Skeletal muscle satellite cell (primary cell): Measurements from ENCODE around the gene INSM1.

Source experiments
- H3K27me3 ChIP-seq: 2 replicates; pipeline ENCODE4 v1.7.0; 2013; ENCODE audit warnings: low read length; ENCODE audit not compliant: control insufficient read depth, insufficient read depth
- H3K36me3 ChIP-seq: 2 replicates; pipeline ENCODE4 v1.7.0; 2013; ENCODE audit warnings: mild to moderate bottlenecking, control low read depth, low read length; ENCODE audit not compliant: insufficient read depth
- H3K4me1 ChIP-seq: 2 replicates; pipeline ENCODE4 v1.7.0; 2013; ENCODE audit warnings: low read length; ENCODE audit not compliant: control insufficient read depth, insufficient read depth
- H3K4me2 ChIP-seq: 2 replicates; pipeline ENCODE4 v1.7.0; 2013; ENCODE audit warnings: mild to moderate bottlenecking, low read length
- H3K4me3 ChIP-seq: 2 replicates; pipeline ENCODE4 v1.7.0; 2013; ENCODE audit warnings: low read length
- H3K9ac ChIP-seq: 2 replicates; pipeline ENCODE4 v1.7.0; 2013; ENCODE audit warnings: mild to moderate bottlenecking, low read depth, low read length, moderate library complexity
- H3K9me3 ChIP-seq: replicated peaks from 2 replicates; pipeline ENCODE4 v1.7.0; 2013; ENCODE audit warnings: mild to moderate bottlenecking, control low read depth, low read length

INSM1 gene

DNA sequence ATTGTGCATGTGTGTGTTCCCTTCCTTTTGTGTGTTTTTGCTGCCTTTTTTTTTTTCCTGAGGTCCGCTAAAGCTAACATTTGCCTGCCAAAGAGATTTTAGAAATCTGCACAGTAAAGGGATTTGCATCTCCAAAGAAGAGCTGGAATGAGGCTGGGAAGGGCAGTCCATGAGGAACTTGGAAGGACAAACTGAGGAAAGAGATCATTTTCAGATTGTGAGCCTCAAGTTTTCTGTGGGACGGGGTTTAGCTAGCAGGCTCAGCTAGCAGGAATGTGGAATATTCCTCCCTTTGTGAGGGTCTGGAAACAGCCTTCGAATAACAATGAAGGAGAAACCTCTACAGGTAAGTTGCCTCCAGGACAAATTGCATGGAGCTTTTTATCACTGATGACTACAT is 3.8 kb downstream of the INSM1 start:
- peaks cover 77% of the 10 kb centered on the region for H3K27me3 ChIP-seq

DNA sequence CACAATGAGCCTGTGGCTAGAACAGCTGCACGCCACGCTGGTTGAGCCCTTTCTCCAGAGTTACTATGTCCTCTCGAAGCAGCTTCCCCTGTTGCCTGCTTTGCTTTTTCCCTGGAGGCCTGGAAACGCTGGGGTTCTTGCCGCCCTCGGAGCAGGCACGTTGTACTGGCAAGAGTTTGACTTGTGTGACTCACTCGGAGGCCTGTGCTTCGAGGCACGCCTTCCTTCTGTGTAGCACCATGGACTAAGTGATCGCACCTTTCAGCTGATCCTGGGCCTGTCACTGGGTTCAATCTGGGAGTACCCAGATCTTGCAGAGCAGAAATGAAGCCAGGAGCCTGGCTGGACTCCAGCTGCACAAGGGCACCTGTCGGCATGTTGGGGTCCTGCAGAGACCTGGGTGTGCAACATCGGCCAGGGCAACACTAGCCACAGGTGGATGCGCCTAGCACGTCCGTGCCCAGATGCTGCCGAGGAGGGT is 5.2 kb downstream of the INSM1 start:
- Histone ChIP-seq H3K4me2 (peak overlapping the region; percentile 45), H3K36me3 (no peaks in the 10 kb centered on the region), H3K9ac (no peak overlapping the region), H3K27me3 (peaks cover 71% of the 10 kb centered on the region), H3K4me1 (peaks cover 7% of the 10 kb centered on the region), H3K4me3 (no peak overlapping the region), H3K9me3 (no peaks in the 10 kb centered on the region)

More for the DNA sequence above, 3.8 kb downstream of the INSM1 start:
- no peak overlapping the region for H3K4me2 ChIP-seq
- peaks cover 7% of the 10 kb centered on the region for H3K4me1 ChIP-seq
- no peaks in the 10 kb centered on the region for H3K9me3 ChIP-seq
- no peak overlapping the region for H3K9ac ChIP-seq
- H3K36me3 ChIP-seq = no peaks in the 10 kb centered on the region
- H3K4me3 ChIP-seq = no peak overlapping the region

DNA sequence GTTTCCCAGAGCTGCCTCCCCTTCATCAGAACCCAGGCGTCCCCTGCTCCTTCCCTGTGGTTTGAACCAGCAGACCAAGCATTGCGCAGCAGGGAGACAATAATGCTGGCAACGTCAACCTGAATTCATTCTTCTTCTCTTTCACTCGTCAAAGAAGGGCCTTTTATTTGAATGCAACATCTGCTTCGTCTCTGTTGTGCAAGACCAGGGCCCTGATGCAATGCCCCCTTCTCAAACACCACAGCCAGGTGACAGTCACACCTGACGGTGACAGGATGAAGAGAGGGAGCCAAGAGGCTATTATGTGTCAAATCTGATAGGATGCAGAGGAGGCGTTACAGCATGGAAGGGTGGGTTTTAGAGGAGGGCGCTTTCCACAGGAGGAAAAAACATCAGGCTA is 8.0 kb downstream of the INSM1 start:
- H3K4me3 ChIP-seq = no peak overlapping the region
- H3K27me3 ChIP-seq = peaks cover 51% of the 10 kb centered on the region

DNA sequence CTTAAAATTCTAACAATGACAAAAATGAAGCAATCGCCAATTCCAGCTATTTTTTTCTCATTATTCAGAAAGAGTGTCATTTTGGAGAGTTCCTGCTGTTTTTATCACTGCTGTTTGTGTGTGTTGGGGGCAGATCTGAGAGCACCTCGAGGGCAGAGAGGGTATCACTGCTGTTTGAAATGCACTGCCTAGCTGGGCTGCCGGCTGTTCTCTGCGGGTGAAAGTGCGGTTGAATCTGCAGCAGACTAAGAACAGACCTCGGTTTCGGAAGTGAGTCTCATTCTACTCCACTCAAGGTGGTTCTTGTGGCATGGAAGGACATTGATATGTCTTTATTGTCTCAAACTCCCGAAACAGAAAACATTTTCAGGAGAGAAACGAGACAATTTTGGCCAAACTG is 18.3 kb downstream of the INSM1 start:
- H3K4me3 ChIP-seq = no peak overlapping the region
- no peak overlapping the region for H3K9ac ChIP-seq
- no peaks in the 10 kb centered on the region for H3K9me3 ChIP-seq
- no peaks in the 10 kb centered on the region for H3K27me3 ChIP-seq
- no peak overlapping the region for H3K4me2 ChIP-seq
- H3K36me3 ChIP-seq = no peaks in the 10 kb centered on the region
- no peaks in the 10 kb centered on the region for H3K4me1 ChIP-seq

More for the DNA sequence above, 8.0 kb downstream of the INSM1 start:
- peaks cover 7% of the 10 kb centered on the region for H3K4me1 ChIP-seq
- no peak overlapping the region for H3K9ac ChIP-seq
- no peaks in the 10 kb centered on the region for H3K9me3 ChIP-seq
- H3K4me2 ChIP-seq = no peak overlapping the region
- no peaks in the 10 kb centered on the region for H3K36me3 ChIP-seq

DNA sequence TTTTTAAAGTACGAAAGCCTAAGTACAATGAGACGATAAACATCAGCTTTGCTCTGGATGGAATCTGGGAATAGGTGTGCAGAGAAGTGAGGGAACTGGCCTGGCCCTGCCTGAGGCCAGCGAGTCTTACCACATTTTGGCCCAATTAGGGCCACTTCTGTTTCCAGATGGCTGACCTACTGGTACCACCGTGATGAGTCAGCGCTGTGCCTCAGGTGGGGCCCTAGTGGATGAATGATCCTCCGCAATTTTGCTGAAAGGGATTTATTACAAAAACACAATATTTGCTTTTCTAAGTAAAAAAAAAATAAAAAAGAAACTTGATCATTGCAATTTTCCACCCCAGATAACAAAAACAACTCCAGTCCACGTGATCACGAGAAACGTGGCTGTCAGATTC is 22.5 kb downstream of the INSM1 start:
- H3K4me2 ChIP-seq = no peak overlapping the region
- H3K36me3 ChIP-seq = no peaks in the 10 kb centered on the region
- no peak overlapping the region for H3K9ac ChIP-seq
- no peaks in the 10 kb centered on the region for H3K27me3 ChIP-seq
- no peaks in the 10 kb centered on the region for H3K4me1 ChIP-seq
- no peaks in the 10 kb centered on the region for H3K9me3 ChIP-seq
- no peak overlapping the region for H3K4me3 ChIP-seq

DNA sequence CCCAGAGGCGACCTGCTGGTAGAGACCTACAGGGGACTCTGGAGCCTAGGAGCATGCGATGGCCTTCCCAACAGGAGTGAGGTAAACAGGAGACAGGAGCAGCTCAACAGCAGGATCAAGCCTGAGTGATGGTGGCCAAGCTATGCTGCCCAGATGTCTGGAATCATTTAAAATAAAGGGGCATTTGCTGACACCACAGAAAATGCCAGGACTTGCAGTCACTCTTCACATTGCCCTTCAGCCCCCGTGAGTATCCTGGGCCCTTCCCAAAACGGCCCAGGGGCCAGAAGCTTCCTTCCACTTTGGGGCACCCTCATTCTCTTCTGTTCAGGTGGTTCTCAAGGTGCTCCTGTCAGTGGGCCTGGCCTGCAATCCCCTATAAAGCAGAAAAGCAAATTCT is 23.2 kb downstream of the INSM1 start:
- Histone ChIP-seq H3K9me3 (no peaks in the 10 kb centered on the region), H3K36me3 (no peaks in the 10 kb centered on the region), H3K4me3 (no peak overlapping the region), H3K9ac (no peak overlapping the region), H3K4me1 (no peaks in the 10 kb centered on the region), H3K4me2 (no peak overlapping the region), H3K27me3 (no peaks in the 10 kb centered on the region)

DNA sequence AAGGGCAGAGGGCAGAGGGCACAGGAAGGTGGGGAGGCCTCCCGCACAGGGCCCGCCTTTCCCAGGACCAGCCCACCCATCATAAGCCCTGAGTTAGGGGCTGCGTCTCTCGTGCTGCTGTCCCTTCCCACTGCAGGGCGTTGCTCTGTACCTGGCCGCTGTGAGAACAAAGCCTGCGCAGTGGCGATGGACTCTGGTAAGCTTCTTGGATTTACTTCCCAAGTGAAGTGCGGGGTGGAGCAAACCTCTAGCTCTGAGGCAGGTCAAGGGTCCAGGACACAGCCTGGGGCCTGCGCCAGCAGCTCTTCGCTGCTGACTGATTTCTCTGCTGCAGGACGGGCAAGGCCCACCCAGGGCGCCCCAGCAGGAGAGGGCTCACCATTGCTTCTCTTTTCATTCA is 23.9 kb downstream of the INSM1 start:
- Histone ChIP-seq H3K9me3 (no peaks in the 10 kb centered on the region), H3K36me3 (no peaks in the 10 kb centered on the region), H3K27me3 (no peaks in the 10 kb centered on the region), H3K4me2 (no peak overlapping the region), H3K9ac (no peak overlapping the region), H3K4me3 (no peak overlapping the region), H3K4me1 (no peaks in the 10 kb centered on the region)

DNA sequence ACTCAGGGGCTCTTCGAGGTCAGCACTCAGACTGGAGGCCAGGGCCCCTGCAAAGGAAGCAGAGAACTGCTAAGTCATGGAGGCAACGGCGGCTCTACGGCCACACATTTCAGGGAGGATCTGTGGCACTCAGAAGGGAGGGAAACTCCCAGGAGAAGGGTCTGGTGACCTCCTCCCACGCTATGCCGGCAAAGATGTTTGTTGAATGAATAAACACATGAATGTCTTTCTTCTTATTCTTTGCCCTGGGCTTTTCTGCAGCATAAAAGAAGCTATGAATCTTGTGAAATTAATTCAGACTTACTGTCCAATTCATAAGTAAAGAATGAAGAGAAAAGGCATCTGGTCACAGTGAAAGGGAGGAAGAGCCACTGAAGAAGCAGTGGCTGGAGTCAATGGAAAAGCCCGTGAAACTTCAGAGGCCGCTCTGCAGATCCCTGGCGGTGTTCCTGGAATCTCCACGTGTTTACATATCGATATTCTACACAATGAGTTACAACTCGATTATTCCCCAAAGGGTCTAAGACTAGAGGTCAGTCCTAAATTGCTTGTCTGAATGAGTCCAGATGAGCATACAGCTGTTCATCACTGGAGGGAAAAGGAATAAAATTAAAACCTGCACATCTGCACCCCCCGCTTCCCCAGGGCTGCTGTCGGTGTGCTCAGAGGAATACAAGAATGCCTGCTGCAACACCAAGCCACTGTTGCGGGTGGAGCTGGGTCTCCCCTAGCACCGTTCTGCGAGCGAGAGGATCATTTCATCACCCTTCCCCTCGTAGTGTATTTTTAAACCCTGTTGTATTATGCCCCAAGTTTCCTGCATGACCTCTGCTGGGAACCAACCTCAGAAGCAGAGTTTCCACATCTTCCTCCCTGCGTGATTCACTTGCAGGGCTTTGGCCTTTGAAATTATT is 25.6 kb downstream of the INSM1 start:
- Histone ChIP-seq H3K36me3 (no peaks in the 10 kb centered on the region), H3K4me2 (no peak overlapping the region), H3K9ac (no peak overlapping the region), H3K27me3 (no peaks in the 10 kb centered on the region), H3K4me3 (no peak overlapping the region), H3K4me1 (no peaks in the 10 kb centered on the region), H3K9me3 (no peaks in the 10 kb centered on the region)

DNA sequence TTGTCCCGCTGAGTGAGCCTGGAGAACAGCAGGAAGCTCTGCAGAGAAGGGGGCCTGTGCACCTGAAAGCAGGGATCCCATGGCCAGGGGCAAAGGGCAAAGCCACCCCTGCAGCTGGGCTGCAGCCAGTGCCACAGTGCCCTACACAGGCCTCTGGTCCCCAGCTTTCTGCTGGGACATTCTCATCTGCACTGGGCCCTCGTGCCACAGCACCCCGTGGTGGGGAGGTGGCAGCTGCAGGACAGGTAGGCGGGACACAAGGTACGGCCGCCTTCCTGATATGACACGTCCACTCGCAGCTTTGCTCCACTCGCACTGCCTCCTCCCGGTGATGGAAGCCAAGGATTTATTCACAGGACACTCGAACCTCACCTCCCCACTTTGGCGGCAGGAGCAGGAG is 27.2 kb downstream of the INSM1 start:
- Histone ChIP-seq H3K36me3 (no peaks in the 10 kb centered on the region), H3K4me1 (no peaks in the 10 kb centered on the region), H3K4me3 (no peak overlapping the region), H3K27me3 (no peaks in the 10 kb centered on the region), H3K9ac (no peak overlapping the region), H3K4me2 (no peak overlapping the region), H3K9me3 (no peaks in the 10 kb centered on the region)

DNA sequence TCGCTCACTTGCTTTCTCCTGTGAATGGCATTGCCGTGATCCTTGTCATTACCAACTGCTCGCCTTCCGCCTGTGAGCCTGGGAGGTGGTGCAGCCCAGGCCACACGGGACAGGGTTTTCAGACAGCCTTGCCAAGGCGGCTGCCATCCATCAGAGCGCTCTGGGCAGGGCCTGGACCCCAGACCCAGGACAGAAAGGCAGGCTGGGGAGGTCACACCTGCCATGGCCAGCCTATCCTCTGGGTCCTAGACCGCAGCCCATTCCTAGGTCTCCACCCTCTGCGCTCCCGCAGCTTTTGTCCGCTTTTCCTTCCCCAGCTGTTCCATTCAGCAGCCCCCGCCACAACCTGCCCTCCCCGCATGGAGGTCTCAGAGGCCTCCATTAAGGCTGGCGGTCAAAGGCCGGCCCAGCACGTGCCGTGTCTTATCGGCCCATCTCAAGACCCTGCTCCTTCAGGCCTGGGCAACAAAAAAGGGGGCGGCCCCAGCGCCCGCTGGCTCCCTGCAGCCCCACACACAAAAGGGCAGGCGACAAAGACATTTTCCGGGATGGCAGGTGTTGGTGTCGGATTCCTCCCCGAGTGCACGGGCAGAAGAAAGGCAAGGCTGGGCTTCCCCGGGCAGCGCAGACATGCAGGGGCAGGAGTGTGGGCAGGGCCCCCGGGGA is 28.1 kb downstream of the INSM1 start:
- Histone ChIP-seq H3K27me3 (no peaks in the 10 kb centered on the region), H3K4me1 (no peaks in the 10 kb centered on the region), H3K9me3 (no peaks in the 10 kb centered on the region), H3K36me3 (no peaks in the 10 kb centered on the region), H3K4me3 (no peak overlapping the region), H3K9ac (no peak overlapping the region), H3K4me2 (no peak overlapping the region)

DNA sequence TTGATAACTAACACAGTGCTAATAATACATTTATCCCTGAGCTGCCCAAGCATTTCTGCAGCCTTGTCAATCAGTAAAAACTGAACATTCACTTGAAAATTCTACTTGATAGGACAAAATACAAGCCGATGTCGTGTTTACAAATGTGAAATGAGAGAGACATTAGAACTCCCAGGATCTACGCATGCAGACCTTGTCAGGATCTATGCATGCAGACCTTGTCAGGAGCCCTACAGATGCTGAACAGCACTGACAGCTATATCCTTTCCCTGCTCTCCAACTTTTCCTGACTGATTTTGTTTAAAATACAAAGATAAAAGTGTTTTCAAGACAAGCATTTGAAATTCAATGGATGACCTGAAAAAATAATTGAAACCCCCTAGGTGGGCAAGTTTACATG is 28.9 kb downstream of the INSM1 start:
- Histone ChIP-seq H3K4me2 (no peak overlapping the region), H3K4me1 (no peaks in the 10 kb centered on the region), H3K27me3 (no peaks in the 10 kb centered on the region), H3K4me3 (no peak overlapping the region), H3K9ac (no peak overlapping the region), H3K9me3 (no peaks in the 10 kb centered on the region), H3K36me3 (no peaks in the 10 kb centered on the region)
